GM12872 (cell line): ENCODE measurements around the gene MCC.

Source experiments
- CTCF ChIP-seq: IDR thresholded peaks from 3 replicates; pipeline ENCODE4 v1.5.1; 2011; ENCODE audit warnings: low read depth, mild to moderate bottlenecking, low read length, moderate library complexity; ENCODE audit not compliant: insufficient read depth

MCC gene

DNA sequence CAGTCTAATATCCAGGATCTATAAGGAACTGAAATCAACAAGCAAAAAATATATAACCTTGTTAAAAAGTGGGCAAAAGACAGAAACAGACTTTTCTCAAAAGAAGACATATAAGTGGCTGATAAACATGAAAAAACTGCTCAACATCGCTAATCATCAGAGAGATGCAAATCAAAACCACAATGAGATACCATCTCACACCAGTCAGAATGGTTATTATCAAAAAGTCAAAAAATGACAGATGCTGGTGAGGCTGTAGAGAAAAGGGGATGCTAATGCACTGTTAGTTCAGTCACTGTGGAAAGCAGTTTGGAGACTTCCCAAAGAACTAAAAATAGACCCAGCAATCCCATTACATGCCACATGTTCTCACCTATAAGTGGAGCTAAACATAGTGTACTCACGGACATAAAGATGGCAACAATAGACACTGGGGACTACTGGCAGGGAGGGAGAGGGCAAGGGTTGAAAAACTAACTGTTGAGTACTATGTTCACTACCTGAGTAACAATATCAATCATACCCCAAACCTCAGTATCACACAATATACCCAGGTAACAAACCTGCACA, 41.8 kb downstream of the MCC start:
- TF ChIP-seq CTCF: no peak

DNA sequence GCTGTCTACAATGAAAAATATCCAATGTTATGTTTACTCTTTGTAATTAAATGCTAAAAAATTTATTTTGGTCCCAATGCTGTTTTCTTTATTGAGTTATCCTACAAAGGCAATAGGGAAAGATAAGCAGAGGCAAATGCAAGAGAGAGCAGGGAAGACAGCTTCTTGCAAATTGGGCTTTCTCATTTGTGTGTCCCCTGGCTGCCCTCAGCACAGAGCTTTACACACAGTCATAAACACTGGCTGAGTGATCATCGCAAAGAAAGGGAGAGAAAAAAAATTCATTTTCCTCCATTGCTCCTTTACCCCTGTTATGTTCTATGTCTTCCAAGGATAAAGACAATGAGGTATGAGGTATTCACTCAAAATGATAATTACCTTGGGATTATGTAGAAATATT, 51.1 kb downstream of the MCC start:
- no peak for TF ChIP-seq CTCF

DNA sequence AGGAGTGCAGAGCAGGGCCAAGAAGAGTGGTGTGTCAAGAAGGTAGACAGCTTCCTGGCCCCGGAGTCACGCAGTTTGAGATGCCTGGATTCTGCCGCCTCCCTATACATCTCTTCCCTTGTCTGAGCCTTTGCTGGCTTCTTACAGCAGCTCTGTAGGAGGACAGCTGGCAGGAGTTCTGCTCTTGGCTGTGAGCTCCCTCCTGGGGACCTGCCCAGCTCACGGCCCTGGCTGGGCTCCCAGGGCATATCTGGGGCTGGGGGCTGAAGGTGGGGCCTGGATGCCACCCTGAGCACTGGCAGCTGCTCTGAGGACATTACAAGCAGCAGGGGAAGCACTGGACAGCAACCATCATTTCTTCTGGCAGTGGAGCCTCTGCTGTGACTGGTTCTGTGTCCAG, 52.7 kb downstream of the MCC start:
- no peak for TF ChIP-seq CTCF

DNA sequence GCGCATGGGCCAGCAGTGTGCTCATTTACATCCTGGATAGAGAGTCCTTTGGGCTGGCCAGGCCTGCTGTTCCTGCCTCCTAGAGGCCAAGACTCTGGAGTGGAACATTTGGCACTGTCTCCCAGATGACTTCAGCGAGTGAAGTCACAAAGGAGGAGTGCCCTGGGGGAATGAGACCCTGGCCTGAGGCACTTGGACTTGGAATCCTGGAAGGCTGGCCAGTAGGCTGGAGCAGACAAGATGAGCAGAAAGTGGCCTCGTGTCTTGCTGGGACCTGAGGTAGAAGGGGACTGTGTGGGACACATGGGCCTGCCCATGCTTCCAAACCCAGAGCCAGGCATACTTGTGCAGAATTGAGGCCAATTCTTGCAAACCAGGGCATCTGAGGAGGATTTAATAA, 53.4 kb downstream of the MCC start, which contains the start of gene TSSK1B:
Gene TSSK1B, minus strand, starts transcription at position 101 of the 400 bp plus-strand sequence. CDS start 150 bp downstream, outside the sequence.
- no peak for TF ChIP-seq CTCF

- TF ChIP-seq CTCF: no peak
These were observed 54.2 kb downstream of the MCC start for GRCh38 chr5:113433862-113434612.

- TF ChIP-seq CTCF: no peak
These were observed 55.2 kb downstream of the MCC start for GRCh38 chr5:113433071-113433470.

DNA sequence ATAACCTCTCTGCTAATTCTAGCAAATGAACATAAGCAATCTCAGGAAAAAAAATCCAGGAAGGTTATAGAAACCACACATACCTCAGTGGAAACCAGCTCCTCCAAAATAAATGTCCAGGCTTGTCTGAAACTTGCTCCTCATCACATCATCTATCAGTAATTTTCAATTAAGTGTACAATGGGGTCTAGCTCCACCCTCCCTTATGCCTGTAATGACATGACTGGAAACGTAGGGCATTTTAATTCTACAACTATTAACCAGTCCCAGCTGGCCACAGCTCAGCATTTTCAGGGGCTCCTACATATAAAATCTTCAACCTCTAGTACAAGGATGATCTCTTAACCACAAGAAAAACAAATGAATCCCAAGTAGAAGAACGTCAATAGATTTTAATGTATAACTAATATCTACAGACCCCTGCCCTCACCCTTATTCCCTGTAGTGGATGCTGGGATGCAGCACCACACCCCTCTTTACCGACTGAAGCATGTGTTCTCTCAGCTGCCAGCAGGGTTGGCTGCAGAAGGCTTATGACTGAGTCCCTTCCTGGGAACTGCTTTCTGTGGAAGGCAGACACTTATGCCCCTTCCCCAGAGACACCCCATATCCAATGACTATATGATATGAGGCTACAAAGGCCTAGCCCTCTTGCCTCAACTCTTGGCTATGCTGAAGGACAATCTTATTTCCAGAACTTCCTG, 60.2 kb downstream of the MCC start:
- TF ChIP-seq CTCF: no peak
